IMR-90 (cell line): ENCODE data around the gene IRS2. TPM values are rescaled to one million over a fixed set of nuclear protein-coding genes. Genes with fewer than 3 reads are reported as not detected.

ENCODE experiments used
- ATAC-seq: fragments of 200-7000 bp; cut with Tn5 transposase; 2 replicates; pipeline ENCODE4 v1.9.1; 2020; ENCODE audit warnings: low read depth, mild to moderate bottlenecking, moderate library complexity
- BruUV-seq: library from RNA; stranded (reverse); fragments of 400-500 nt; replicated peaks from 2 replicates; lab custom pipeline; 2021; lab: Mats Ljungman, UMichigan
- CTCF ChIA-PET: fragments of 300-600 bp; formaldehyde crosslinking; extraction: SDS; loops from one replicate; lab custom pipeline; 2021; ENCODE audit warnings: antibody characterized with exemption; lab: Yijun Ruan, JAX
- POLR2A ChIA-PET: fragments of 300-600 bp; sonication (Branson Sonifier 250); formaldehyde crosslinking; loops from one replicate; lab custom pipeline; 2022; ENCODE audit warnings: antibody characterized with exemption; ENCODE audit not compliant: unreplicated experiment; lab: Charles Lee
- DNase-seq: peaks from one replicate; pipeline ENCODE4 v3.0.0; 2013
- H2AFZ ChIP-seq: replicated peaks from 2 replicates; pipeline ENCODE3; 2013; ENCODE audit warnings: low read length, mild to moderate bottlenecking; ENCODE audit not compliant: poor library complexity
- H2AK5ac ChIP-seq: 2 replicates; pipeline ENCODE4 v1.6.1; 2013; ENCODE audit warnings: low read depth, low read length, inconsistent platforms
- H2AK9ac ChIP-seq: replicated peaks from 2 replicates; pipeline ENCODE3; 2013; ENCODE audit warnings: mild to moderate bottlenecking, low read depth, low read length, moderate library complexity; ENCODE audit not compliant: poor library complexity
- H2BK120ac ChIP-seq: 2 replicates; pipeline ENCODE4 v1.6.1; 2013; ENCODE audit warnings: low read depth, low read length, inconsistent platforms
- H2BK15ac ChIP-seq: 3 replicates; pipeline ENCODE4 v1.6.1; 2013; ENCODE audit warnings: low read depth, low read length, inconsistent platforms
- H2BK20ac ChIP-seq: 2 replicates; pipeline ENCODE4 v1.6.1; 2013; ENCODE audit warnings: low read depth, mild to moderate bottlenecking, inconsistent platforms, low read length, moderate library complexity
- H2BK5ac ChIP-seq: 2 replicates; pipeline ENCODE4 v1.6.1; 2013; ENCODE audit warnings: mild to moderate bottlenecking, low read depth, low read length, inconsistent platforms; ENCODE audit not compliant: poor library complexity, severe bottlenecking
- H3K14ac ChIP-seq: replicated peaks from 2 replicates; pipeline ENCODE4 v1.6.1; 2013; ENCODE audit warnings: low read depth, low read length, inconsistent platforms
- H3K18ac ChIP-seq: 2 replicates; pipeline ENCODE4 v1.6.1; 2013; ENCODE audit warnings: low read depth, low read length, control low read depth
- H3K23ac ChIP-seq: 2 replicates; pipeline ENCODE4 v1.6.1; 2013; ENCODE audit warnings: low read depth, low read length, inconsistent platforms
- H3K27ac ChIP-seq: 2 replicates; pipeline ENCODE4 v1.5.1; 2013; ENCODE audit warnings: mild to moderate bottlenecking, control low read depth, low read length; ENCODE audit not compliant: insufficient read depth
- H3K27me3 ChIP-seq: 2 replicates; pipeline ENCODE4 v1.6.1; 2013; ENCODE audit warnings: low read length; ENCODE audit not compliant: control insufficient read depth, insufficient read depth
- H3K36me3 ChIP-seq: 2 replicates; pipeline ENCODE4 v1.6.1; 2013; ENCODE audit warnings: low read length, mixed read lengths; ENCODE audit not compliant: control insufficient read depth, insufficient read depth
- H3K4ac ChIP-seq: 2 replicates; pipeline ENCODE4 v1.6.1; 2013; ENCODE audit warnings: low read depth, low read length, inconsistent platforms
- H3K4me1 ChIP-seq: 2 replicates; pipeline ENCODE4 v1.6.1; 2013; ENCODE audit warnings: low read length, mixed read lengths; ENCODE audit not compliant: control insufficient read depth, insufficient read depth
- H3K4me2 ChIP-seq: 2 replicates; pipeline ENCODE4 v1.6.1; 2013; ENCODE audit warnings: low read depth, mild to moderate bottlenecking, control low read depth, low read length, moderate library complexity
- H3K4me3 ChIP-seq: 2 replicates; pipeline ENCODE4 v1.5.1; 2013; ENCODE audit warnings: low read depth, mild to moderate bottlenecking, control low read depth, low read length, moderate library complexity; ENCODE audit not compliant: insufficient read depth
- H3K56ac ChIP-seq: 2 replicates; pipeline ENCODE4 v1.6.1; 2013; ENCODE audit warnings: low read length, inconsistent platforms; ENCODE audit not compliant: insufficient read depth; ENCODE audit errors: extremely low read depth
- H3K79me1 ChIP-seq, 2 experiments: 2 replicates each; pipeline ENCODE4 v1.6.1; 2013; ENCODE audit warnings: low read length in 2 of 2, inconsistent platforms in 1 of 2, low read depth in 1 of 2
- H3K9ac ChIP-seq: 2 replicates; pipeline ENCODE4 v1.6.1; 2013; ENCODE audit warnings: low read depth, low read length, control low read depth
- H3K9me1 ChIP-seq: 2 replicates; pipeline ENCODE4 v1.6.1; 2013; ENCODE audit warnings: low read length, inconsistent platforms; ENCODE audit not compliant: insufficient read depth
- H3K9me3 ChIP-seq: 2 replicates; pipeline ENCODE4 v1.6.1; 2013; ENCODE audit warnings: low read length; ENCODE audit not compliant: control insufficient read depth, insufficient read depth
- H4K20me1 ChIP-seq: 2 replicates; pipeline ENCODE4 v1.6.1; 2013; ENCODE audit warnings: low read length, inconsistent platforms; ENCODE audit not compliant: insufficient read depth
- H4K5ac ChIP-seq: 2 replicates; pipeline ENCODE4 v1.6.1; 2013; ENCODE audit warnings: mild to moderate bottlenecking, low read depth, low read length, control low read depth
- H4K8ac ChIP-seq, 2 experiments: 2 replicates each; pipeline ENCODE4 v1.6.1; 2013; ENCODE audit warnings: low read depth in 2 of 2, low read length in 2 of 2, control low read depth in 1 of 2, inconsistent platforms in 1 of 2
- H4K91ac ChIP-seq: 2 replicates; pipeline ENCODE4 v1.6.1; 2013; ENCODE audit warnings: low read depth, low read length, inconsistent platforms; ENCODE audit not compliant: insufficient read depth
- BHLHE40 ChIP-seq: fragments of 150-350 bp; IDR thresholded peaks from 2 replicates; pipeline ENCODE4 v1.6.1; 2016; ENCODE audit warnings: mild to moderate bottlenecking, low read depth, low read length
- CEBPB ChIP-seq: IDR thresholded peaks from 2 replicates; pipeline ENCODE4 v1.6.1; 2012; ENCODE audit warnings: low read depth, low read length, improper control_type of control experiment
- CHD1 ChIP-seq: IDR thresholded peaks from 2 replicates; pipeline ENCODE4 v1.6.1; 2012; ENCODE audit warnings: low read depth, low read length, improper control_type of control experiment
- CTCF ChIP-seq: conservative IDR thresholded peaks from 2 replicates; pipeline ENCODE4 v1.5.1; 2012; ENCODE audit warnings: mild to moderate bottlenecking, low read depth, low read length, improper control_type of control experiment
- FOS ChIP-seq: fragments of 150-350 bp; IDR thresholded peaks from 2 replicates; pipeline ENCODE4 v1.6.1; 2016; ENCODE audit warnings: low read depth, low read length
- MAFK ChIP-seq: IDR thresholded peaks from 2 replicates; pipeline ENCODE4 v1.6.1; 2012; ENCODE audit warnings: low read depth, low read length, improper control_type of control experiment
- MAZ ChIP-seq: IDR thresholded peaks from 2 replicates; pipeline ENCODE4 v1.6.1; 2012; ENCODE audit warnings: low read depth, mild to moderate bottlenecking, low read length, improper control_type of control experiment, moderate library complexity, borderline replicate concordance
- MXI1 ChIP-seq: IDR thresholded peaks from 2 replicates; pipeline ENCODE4 v1.6.1; 2012; ENCODE audit warnings: low read depth, mild to moderate bottlenecking, low read length, moderate library complexity, borderline replicate concordance
- NFE2L2 ChIP-seq: fragments of 150-350 bp; IDR thresholded peaks from 2 replicates; pipeline ENCODE4 v1.6.1; 2016; ENCODE audit warnings: low read depth, mild to moderate bottlenecking, low read length
- POLR2A ChIP-seq: IDR thresholded peaks from 2 replicates; pipeline ENCODE4 v1.6.1; 2012; ENCODE audit warnings: mild to moderate bottlenecking, low read depth, low read length
- RAD21 ChIP-seq: IDR thresholded peaks from 2 replicates; pipeline ENCODE4 v1.6.1; 2012; ENCODE audit warnings: low read length, improper control_type of control experiment
- RCOR1 ChIP-seq: IDR thresholded peaks from 2 replicates; pipeline ENCODE4 v1.6.1; 2012; ENCODE audit warnings: mild to moderate bottlenecking, low read length, improper control_type of control experiment; ENCODE audit not compliant: insufficient replicate concordance
- RFX5 ChIP-seq: IDR thresholded peaks from 2 replicates; pipeline ENCODE4 v1.8.0; 2012; ENCODE audit warnings: low read depth, mild to moderate bottlenecking, low read length, moderate library complexity
- SMC3 ChIP-seq: fragments of 150-350 bp; IDR thresholded peaks from 2 replicates; pipeline ENCODE4 v1.6.1; 2016; ENCODE audit warnings: low read depth, mild to moderate bottlenecking, antibody characterized with exemption, low read length, moderate library complexity
- USF2 ChIP-seq: fragments of 150-350 bp; IDR thresholded peaks from 2 replicates; pipeline ENCODE4 v1.6.1; 2017; ENCODE audit warnings: mild to moderate bottlenecking, antibody characterized with exemption, low read length, low read depth
- WGBS, 2 experiments: methylation state at CpG; one replicate each; pipeline versions ENCODE4 v1.1.5 to v1.1.7; 2013; ENCODE audit warnings: missing lambda C conversion rate in 2 of 2; ENCODE audit not compliant: insufficient read length in 1 of 2; ENCODE audit errors: extremely low coverage in 2 of 2; 5-methylcytosine and 5-hydroxymethylcytosine counted together
- dilution Hi-C: fragments of 300-500 bp; cut with HindIII; formaldehyde crosslinking; loops from one replicate; pipeline ENCODE4 v1.14.3; 2018; ENCODE audit warnings: low sequenced_read_pairs; ENCODE audit not compliant: unreplicated experiment
- in situ Hi-C: fragments of 300-500 bp; cut with MboI; formaldehyde crosslinking; loops from 3 replicates; pipeline ENCODE4 v1.14.3; 2019; ENCODE audit warnings: low sequenced_read_pairs, inconsistent platforms, mixed read lengths
- intact Hi-C: fragments of 100-400 bp; cut with micrococcal nuclease; formaldehyde crosslinking; loops from 2 replicates; pipeline ENCODE4 v1.10.0; 2022
- polyA plus RNA-seq, 3 experiments: library from polyadenylated mRNA; depleted of rRNA; stranded (reverse); fragments of >200 nt; gene quantifications; 2 replicates each; pipeline ENCODE4 v1.2.3, GENCODE V29; 2012; ENCODE audit warnings: low replicate concordance in 1 of 3
- total RNA-seq: library from RNA; depleted of rRNA; stranded (reverse); fragments of >200 nt; gene quantifications from 2 replicates; pipeline ENCODE4 v1.2.3, GENCODE V29; 2012
- TF ChIP-seq, protein P1 (sequence below): fragments of 150-350 bp; IDR thresholded peaks from 2 replicates; pipeline ENCODE4 v1.6.1; 2016; ENCODE audit warnings: low read depth, mild to moderate bottlenecking, low read length, moderate library complexity, borderline replicate concordance

The IRS2 gene
- total and polyA plus RNA-seq, 2 of the 4 experiments (the other 2 are of a cell fraction) = 0.36 to 1.4 TPM

- Histone ChIP-seq H4K20me1 (peaks cover 33% of the 10 kb centered on the region; the same call in 1 of the 2 replicates), H3K27ac (no peak overlapping the region), H3K4me2 (no peak overlapping the region), H2BK20ac (no peak overlapping the region), H3K27me3 (no peaks in the 10 kb centered on the region), H3K18ac (no peak overlapping the region), H3K36me3 (peaks cover 11% of the 10 kb centered on the region; the same call in 1 of the 2 replicates), H4K5ac (no peak overlapping the region), H3K79me1 (peaks cover 27 to 51% of the 10 kb centered on the region in 2 experiments), H3K4ac (no peak overlapping the region), H3K14ac (no peak overlapping the region), H2AK5ac (no peak overlapping the region), H3K9ac (no peak overlapping the region), H3K4me1 (no peaks in the 10 kb centered on the region), H3K56ac (no peak overlapping the region), H3K9me1 (peaks cover 6% of the 10 kb centered on the region; the same call in 1 of the 2 replicates), H3K4me3 (no peak overlapping the region), H2AFZ (no peak overlapping the region), H3K23ac (no peak overlapping the region), H4K91ac (no peak overlapping the region), H4K8ac (no peak overlapping the region), H2BK5ac (no peak overlapping the region), H2AK9ac (no peak overlapping the region), H2BK15ac (no peak overlapping the region), H3K9me3 (no peaks in the 10 kb centered on the region), H2BK120ac (no peak overlapping the region)
- DNase-seq (no peak), ATAC-seq (no peak)
- TF ChIP-seq CEBPB (no peak), CHD1 (no peak), RFX5 (no peak), RAD21 (no peak), CTCF (no peak), BHLHE40 (no peak), MAZ (no peak), MAFK (no peak), FOS (no peak), NFE2L2 (no peak), RCOR1 (no peak), POLR2A (no peak), USF2 (no peak), SMC3 (no peak), MXI1 (no peak)
- TF ChIP-seq, protein P1, sequence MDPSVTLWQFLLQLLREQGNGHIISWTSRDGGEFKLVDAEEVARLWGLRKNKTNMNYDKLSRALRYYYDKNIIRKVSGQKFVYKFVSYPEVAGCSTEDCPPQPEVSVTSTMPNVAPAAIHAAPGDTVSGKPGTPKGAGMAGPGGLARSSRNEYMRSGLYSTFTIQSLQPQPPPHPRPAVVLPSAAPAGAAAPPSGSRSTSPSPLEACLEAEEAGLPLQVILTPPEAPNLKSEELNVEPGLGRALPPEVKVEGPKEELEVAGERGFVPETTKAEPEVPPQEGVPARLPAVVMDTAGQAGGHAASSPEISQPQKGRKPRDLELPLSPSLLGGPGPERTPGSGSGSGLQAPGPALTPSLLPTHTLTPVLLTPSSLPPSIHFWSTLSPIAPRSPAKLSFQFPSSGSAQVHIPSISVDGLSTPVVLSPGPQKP = no peak
- in situ Hi-C loops = no loop called here
- BruUV-seq = no TSS peak
- intact Hi-C loops = no loop called here
- ChIA-PET CTCF (no interaction called here), POLR2A (no interaction called here)
- dilution Hi-C loops = no loop called here
- 95% methylated on average over 3 of the region's 4 CpGs; no CpG with 5 or more reads in 1 of the 2 experiments for WGBS, 2 experiments
Measured at GRCh38 chr13:109769275-109769674, 17.1 kb downstream of the IRS2 start.
